Activated T-cell treated with anti-CD3 and anti-CD28 coated beads for 24 hours (primary cell): Measurements from ENCODE around the gene STXBP1.
"Not testable (repeated sequence)": the region's sequence is repeated elsewhere in the genome, so short reads cannot be mapped to it uniquely, and the experiment has no call there.

Source experiments
- DNase-seq: peaks from one replicate; pipeline ENCODE4 v3.0.0-alpha.2; 2020; ENCODE audit warnings: low read depth

STXBP1 gene

GRCh38 chr9:127614961-127615360 is 2.9 kb downstream of the STXBP1 start:
- no peak for DNase-seq

DNA sequence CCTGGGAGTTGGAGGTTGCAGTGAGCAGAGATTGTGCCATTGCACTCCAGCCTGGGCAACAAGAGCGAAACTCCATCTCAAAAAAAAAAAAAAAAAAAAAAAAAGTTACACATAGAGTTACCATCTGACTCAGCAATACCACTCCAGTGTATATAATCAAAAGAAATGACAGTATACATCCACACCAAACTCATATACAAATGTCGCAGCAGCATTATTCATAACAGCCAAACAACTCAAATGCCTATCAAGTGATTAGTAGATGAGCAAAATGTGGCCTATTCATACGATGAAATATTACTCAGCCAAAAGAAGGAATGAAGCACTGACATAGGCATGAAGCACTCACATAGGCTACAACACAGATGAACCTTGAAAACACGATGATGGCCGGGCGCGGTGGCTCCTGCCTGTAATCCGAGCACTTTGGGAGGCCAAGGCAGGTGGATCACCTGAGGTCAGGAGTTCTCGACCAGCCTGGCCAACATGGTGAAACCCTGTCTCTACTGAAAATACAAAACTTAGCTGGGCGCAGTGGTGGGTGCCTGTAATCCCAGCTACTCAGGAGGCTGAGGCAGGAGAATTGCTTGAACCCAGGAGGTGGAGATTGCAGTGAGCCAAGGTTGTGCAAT is 9.4 kb downstream of the STXBP1 start:
- DNase-seq: not testable (repeated sequence)

DNA sequence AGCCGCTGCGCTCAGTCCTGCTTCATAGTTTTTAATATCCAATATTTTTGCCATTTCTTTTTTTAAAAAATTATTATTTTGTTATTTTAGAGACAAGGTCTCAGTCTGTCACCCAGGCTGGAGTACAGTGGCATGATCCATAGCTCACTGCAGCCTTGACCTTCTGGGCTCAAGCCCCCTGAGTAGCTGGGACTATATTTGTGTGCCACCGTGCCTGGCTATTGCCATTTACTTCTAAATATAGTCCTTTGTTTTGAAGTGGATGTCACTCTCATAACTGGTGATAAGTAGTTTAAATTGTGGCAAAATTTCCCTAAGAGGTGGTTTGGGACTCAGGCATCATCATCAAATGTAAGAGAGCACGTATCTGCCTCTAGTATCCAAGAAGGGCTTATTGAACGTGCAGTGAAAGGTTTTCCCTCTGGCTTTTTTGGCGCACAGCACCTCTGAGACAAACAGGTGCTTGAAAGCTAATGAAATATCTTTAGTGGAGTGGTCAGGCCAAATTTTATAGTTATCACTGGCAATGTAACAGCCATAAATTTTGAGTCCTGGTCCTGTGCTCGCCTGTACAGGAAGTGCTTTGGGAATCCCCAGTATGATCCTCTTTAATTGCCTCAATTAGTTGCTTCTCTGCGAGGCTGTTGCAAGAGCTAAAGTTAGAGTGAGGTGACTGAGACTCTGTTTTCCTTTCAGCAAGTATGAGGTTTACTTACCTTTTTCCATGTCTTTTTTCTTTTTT is 14.8 kb downstream of the STXBP1 start:
- DNase-seq: no peak

DNA sequence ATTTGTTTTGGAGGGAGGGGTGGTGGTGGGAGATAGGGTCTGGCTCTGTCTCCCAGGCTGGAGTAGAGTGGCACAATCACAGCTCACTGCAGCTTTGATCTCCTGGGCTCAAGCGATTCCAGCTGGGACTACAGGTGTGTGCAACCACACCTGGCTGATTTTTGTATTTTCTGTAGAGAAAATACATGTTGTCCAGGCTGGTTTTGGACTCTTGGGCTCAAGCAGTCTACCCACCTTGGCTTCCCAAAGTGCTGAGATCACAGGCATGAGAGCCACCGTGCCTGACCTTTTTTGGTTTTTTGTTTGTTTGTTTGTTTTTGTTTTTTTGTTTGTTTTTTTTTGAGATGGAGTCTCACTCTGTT is 15.4 kb downstream of the STXBP1 start:
- DNase-seq: no peak

GRCh38 chr9:127628758-127629467 is 16.8 kb downstream of the STXBP1 start:
- no peak for DNase-seq

DNA sequence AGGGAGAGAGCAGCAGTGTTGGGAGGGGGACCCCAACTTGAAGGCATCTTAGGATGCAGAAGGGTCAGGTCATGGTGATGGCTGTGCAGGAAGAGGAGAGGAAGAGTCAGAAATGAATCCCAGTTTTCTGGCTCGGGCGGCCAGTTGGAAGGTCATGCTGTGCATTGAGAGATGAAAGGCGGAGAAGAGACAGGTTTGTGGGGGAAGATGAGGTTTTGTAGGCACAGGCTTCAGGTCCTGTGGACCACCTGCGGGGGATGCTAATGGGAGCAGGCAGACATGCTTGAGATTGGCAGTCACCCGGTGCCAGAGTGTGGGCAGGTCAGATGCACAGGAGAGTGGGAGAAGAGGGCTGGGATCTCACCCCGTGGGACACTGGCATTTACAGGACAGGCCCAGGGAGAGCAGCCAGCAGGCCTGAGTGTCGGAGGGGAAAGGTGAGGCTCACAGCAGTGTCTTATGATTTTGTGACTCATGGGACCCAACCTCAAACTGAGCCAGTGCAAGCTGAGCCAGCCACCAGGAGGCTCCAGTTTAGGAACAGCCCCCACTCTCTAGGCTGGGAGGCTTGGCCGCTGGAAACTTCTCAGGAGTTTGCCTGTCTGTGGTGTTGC is 17.5 kb downstream of the STXBP1 start:
- DNase-seq: no peak

- no peak for DNase-seq
These were observed 21.3 kb downstream of the STXBP1 start for GRCh38 chr9:127633216-127633862.

DNA sequence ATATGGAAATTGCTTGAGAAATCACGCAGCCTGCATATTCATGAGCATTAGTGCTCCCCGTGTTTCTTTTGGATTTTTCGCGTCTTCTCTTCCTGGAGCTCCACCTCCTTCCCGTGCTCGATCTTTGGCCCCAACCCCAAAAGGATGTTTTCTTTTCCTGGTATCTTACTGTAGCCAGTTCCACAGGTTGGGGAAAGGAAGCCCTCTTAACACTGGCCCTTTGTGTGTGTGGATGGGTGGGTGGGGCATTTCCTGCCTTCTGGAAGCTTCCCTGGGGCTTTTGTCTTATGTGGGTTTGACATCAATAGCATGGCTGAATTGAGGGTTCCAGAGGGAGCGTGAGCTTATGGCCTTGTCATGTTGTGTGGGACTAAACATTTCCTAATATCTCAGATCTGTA is 21.9 kb downstream of the STXBP1 start:
- no peak for DNase-seq

DNA sequence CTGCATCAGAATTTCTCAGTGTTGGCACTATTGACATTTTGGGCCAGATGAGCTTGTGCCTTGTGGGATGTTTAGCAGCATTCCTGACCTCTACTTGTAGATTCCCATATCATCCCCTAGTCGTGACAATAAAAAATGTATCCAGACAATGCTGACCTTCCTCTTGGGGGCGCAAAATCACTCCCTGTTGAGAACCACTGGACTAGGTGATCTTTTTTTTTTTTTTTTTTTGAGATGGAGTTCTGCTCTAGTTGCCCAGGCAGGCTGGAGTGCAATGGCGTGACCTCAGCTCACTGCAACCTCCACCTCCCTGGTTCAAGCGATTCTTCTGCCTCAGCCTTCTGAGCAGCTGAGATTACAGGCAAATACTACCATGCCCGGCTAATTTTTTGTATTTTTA is 22.6 kb downstream of the STXBP1 start:
- DNase-seq: no peak

- DNase-seq: no peak
These were observed 23.2 kb downstream of the STXBP1 start for GRCh38 chr9:127635201-127635735.

GRCh38 chr9:127637322-127637847 is 25.3 kb downstream of the STXBP1 start:
- no peak for DNase-seq

DNA sequence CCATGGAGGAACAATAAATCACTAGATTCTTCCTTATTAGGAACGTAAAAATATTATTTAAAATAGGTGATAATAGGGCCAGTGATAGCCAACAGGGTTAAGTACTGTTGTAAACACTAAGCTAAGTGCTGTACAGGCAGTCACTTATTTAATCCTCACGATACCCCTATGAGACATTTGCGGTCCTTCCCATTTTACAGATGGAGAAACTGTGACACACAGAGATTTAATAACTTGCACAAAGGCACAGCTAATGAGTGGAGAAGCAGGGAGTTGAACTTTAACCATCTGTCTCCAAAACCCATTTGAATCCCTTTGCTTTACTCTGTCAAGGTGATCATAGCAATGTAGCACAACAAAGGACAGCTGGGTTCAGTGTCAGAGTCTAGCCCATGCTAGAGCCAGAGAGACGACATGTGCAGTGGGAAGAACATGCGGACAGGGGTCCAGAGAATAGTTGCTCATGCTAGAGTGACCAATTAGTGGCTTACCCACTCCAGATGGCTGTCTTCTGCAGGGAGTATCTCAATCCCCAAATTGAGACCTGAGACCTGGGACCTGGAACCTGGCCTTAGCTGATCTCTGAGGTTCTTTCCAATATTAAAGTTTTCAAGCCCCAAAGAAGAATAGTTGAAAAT is 28.9 kb downstream of the STXBP1 start:
- DNase-seq: no peak

- DNase-seq: no peak
These were observed 30.1 kb downstream of the STXBP1 start for GRCh38 chr9:127642082-127642740.

DNA sequence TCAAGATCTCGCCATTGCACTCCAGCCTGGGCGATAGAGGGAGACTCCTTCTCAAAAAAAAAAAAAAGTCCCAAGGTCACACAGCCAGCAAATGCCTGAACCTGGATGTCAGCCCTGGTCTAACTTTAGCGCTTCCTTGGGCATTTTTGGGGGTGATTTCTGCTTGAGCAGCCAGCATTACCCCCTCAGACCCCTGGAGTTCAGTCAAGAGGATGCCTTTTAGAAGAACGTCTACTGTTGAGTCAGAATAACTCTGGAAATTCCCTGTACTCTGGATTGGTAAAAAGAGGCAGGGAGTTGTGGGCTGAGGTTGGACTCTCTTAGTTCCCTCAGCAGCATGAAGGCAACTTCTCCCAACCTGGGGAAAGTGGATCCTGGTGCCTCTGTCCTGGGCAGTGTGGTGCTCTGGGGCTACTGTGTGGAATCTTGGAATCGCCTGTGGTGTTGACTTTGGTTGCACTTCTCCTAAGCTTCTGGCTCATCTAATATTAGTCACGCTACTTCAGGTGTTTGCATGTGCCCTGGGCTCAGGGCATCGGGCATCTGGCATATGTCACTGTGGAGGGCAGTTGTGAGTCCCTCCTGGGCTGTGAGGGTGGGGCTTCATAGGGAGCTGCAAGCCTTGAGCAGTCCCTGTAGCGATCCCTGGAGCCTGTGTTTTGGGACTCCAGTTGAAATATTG is 32.2 kb downstream of the STXBP1 start:
- no peak for DNase-seq

DNA sequence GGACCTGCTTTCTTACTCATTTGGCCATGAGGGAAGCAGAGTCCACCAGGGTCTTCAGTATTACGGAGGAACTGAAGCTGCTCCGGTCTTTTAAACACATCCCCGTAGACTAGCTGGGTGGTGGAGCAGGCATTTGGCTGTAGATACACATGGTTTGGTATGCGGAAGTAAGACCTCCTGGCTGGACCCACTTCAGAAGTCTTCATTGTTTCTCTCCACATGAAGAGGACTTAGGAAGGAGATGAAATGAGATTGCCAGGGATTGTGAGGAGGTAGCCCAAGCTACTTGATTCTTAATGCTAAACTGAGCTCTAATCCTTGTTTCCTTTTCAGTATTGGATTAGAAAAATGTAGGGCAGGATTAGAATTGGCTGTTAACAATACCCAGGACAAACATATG is 32.9 kb downstream of the STXBP1 start:
- no peak for DNase-seq

- DNase-seq: no peak
These were observed 35.4 kb downstream of the STXBP1 start for GRCh38 chr9:127647451-127647850.

DNA sequence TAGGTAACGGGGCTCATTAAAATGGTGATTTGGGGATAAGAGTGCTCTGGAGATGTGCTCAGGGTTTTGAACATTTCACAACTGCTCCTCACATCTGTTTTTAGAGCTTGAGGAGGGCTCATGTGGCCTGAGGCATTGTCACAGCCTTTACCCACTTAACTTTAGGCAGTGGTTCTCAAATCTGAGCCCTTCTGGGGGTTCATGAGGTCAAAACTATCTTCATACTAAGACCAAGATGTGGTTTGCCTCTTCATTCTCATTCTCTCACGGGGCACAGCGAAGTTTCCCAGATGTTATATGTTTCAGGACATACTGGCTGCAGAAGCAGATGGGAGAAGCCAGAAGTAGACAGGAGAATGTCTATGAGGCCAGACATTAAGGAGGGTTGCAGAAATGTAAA is 38.4 kb downstream of the STXBP1 start:
- DNase-seq: no peak

GRCh38 chr9:127651697-127652610 is 39.9 kb downstream of the STXBP1 start:
- no peak for DNase-seq

DNA sequence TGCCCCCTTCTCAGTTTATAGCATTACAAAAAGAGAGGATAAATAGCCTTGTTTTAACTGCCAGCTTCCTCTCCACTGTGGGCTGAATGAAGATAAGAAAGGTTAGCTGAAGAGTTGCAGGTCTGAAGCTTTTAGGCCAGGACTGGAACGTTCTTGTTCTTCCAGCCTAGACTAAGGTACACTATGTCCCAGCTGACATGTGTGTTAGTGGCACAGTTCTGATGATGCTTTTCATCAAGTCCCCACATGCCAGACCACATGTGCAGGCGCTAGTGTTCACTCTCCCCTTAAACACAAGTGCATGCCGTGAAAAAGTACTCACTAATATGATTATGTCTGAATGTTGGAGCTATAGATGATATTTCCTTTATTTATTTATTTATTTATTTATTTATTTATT is 40.7 kb downstream of the STXBP1 start:
- no peak for DNase-seq
